ENCODE data around the gene RIMBP2.

RIMBP2 gene

GRCh38 chr12:130481392-130481879 lies 234.7 kb downstream of the RIMBP2 start:
- no peak for DNase-seq (ENCODE audit: low spot score)

- no peak for DNase-seq (ENCODE audit: low spot score)
Observed at GRCh38 chr12:130480887-130481286, 235.2 kb downstream of the RIMBP2 start.

- no peak for DNase-seq (ENCODE audit: low spot score)
Observed at GRCh38 chr12:130480231-130480630, 235.9 kb downstream of the RIMBP2 start.

- DNase-seq (ENCODE audit: low spot score), result no peak
Observed at GRCh38 chr12:130479401-130480125, 236.5 kb downstream of the RIMBP2 start.

- no peak for DNase-seq (ENCODE audit: low spot score)
Observed at GRCh38 chr12:130478786-130479185, 237.3 kb downstream of the RIMBP2 start.

GRCh38 chr12:130477701-130478100 lies 238.4 kb downstream of the RIMBP2 start:
- no peak for DNase-seq (ENCODE audit: low spot score)

GRCh38 chr12:130477266-130477665 lies 238.8 kb downstream of the RIMBP2 start:
- no peak for DNase-seq (ENCODE audit: low spot score)

- DNase-seq (ENCODE audit: low spot score), result no peak
Observed at GRCh38 chr12:130476451-130477135, 239.5 kb downstream of the RIMBP2 start.

GRCh38 chr12:130474599-130475269 lies 241.4 kb downstream of the RIMBP2 start:
- peak; percentile 12 for DNase-seq (ENCODE audit: low spot score)

- no peak for DNase-seq (ENCODE audit: low spot score)
Observed at GRCh38 chr12:130473266-130473665, 242.8 kb downstream of the RIMBP2 start.

- no peak for DNase-seq (ENCODE audit: low spot score)
Observed at GRCh38 chr12:130470969-130471368, 245.1 kb downstream of the RIMBP2 start.

GRCh38 chr12:130469552-130469951 lies 246.5 kb downstream of the RIMBP2 start:
- no peak for DNase-seq (ENCODE audit: low spot score)

GRCh38 chr12:130468700-130469245 lies 247.3 kb downstream of the RIMBP2 start:
- no peak for DNase-seq (ENCODE audit: low spot score)

GRCh38 chr12:130468186-130468585 lies 247.9 kb downstream of the RIMBP2 start:
- DNase-seq (ENCODE audit: low spot score), result no peak

GRCh38 chr12:130465626-130466025 lies 250.5 kb downstream of the RIMBP2 start:
- DNase-seq (ENCODE audit: low spot score), result no peak

GRCh38 chr12:130465046-130465445 lies 251.1 kb downstream of the RIMBP2 start:
- DNase-seq (ENCODE audit: low spot score), result no peak

- no peak for DNase-seq (ENCODE audit: low spot score)
Observed at GRCh38 chr12:130463818-130464670, 252.1 kb downstream of the RIMBP2 start.

GRCh38 chr12:130463275-130463658 lies 252.8 kb downstream of the RIMBP2 start:
- no peak for DNase-seq (ENCODE audit: low spot score)

- no peak for DNase-seq (ENCODE audit: low spot score)
Observed at GRCh38 chr12:130462558-130463274, 253.4 kb downstream of the RIMBP2 start.

GRCh38 chr12:130461839-130462557 lies 254.1 kb downstream of the RIMBP2 start:
- DNase-seq (ENCODE audit: low spot score), result no peak
